K562 (cell line): ENCODE measurements around the gene MPL. TPM values are rescaled to one million over a fixed set of nuclear protein-coding genes. Genes with fewer than 3 reads are reported as not detected.
A peak's percentile ranks its signal among the peaks of the same experiment; 100 is the strongest.

Source experiments
- ATAC-seq: fragments of 200-7000 bp; cut with Tn5 transposase; 3 replicates; pipeline ENCODE4 v1.9.1; 2020; ENCODE audit warnings: moderate library complexity
- BruUV-seq: library from RNA; stranded (reverse); fragments of 400-500 nt; replicated peaks from 2 replicates; lab custom pipeline; 2021; lab: Mats Ljungman, UMichigan
- CTCF ChIA-PET: fragments of 300-600 bp; formaldehyde crosslinking; extraction: SDS; loops from one replicate; lab custom pipeline; 2021; ENCODE audit warnings: low intra/inter-chr PET ratio; lab: Yijun Ruan, JAX
- POLR2A ChIA-PET: fragments of 300-600, 350-650 bp; sonication (Branson Sonifier 250); formaldehyde crosslinking; extraction: SDS; loops from one replicate; lab custom pipeline; 2021; ENCODE audit warnings: antibody characterized with exemption, inconsistent platforms; lab: Yijun Ruan, JAX
- DNase-seq, 4 experiments: peaks; one replicate each; pipeline versions ENCODE4 v3.0.0 to v3.0.0-alpha.2; 2011 to 2018; ENCODE audit warnings: low spot score in 3 of 4, mixed read lengths in 3 of 4; ENCODE audit errors: extremely low read depth in 1 of 4
- FAIRE-seq: peaks from 2 replicates; lab custom pipeline; 2011; peaks lifted over from hg19 to GRCh38; lab: Jason Lieb, UNC
- H2AFZ ChIP-seq: 2 replicates; pipeline ENCODE4 v1.6.0; 2011; ENCODE audit warnings: low read depth, low read length, control low read depth, inconsistent platforms
- H3K27ac ChIP-seq: fragments of 200-600 bp; 3 replicates; pipeline ENCODE4 v1.8.0; 2011; ENCODE audit warnings: low read depth, mild to moderate bottlenecking, control low read depth, inconsistent platforms, low read length, moderate library complexity, mixed read lengths; ENCODE audit errors: extremely low read depth
- H3K27me3 ChIP-seq, 2 experiments: fragments of 300-600 bp in 1 of 2; 2 replicates in 1 of 2; 3 replicates in 1 of 2; pipeline versions ENCODE4 v1.6.0 to v1.8.0; 2011; ENCODE audit warnings: inconsistent platforms in 2 of 2, low read length in 2 of 2, mild to moderate bottlenecking in 1 of 2, mixed read lengths in 1 of 2, moderate library complexity in 1 of 2; ENCODE audit not compliant: control insufficient read depth in 2 of 2, insufficient read depth in 2 of 2
- H3K36me3 ChIP-seq: fragments of 300-600 bp; 3 replicates; pipeline ENCODE4 v1.8.0; 2011; ENCODE audit warnings: mild to moderate bottlenecking, low read length, inconsistent platforms; ENCODE audit not compliant: control insufficient read depth, insufficient read depth
- H3K4me1 ChIP-seq, 2 experiments: fragments of 200-600 bp in 1 of 2; replicated peaks in 1 of 2; 2 replicates in 1 of 2; 3 replicates in 1 of 2; pipeline versions ENCODE4 v1.5.1 to v1.8.0; 2011; ENCODE audit warnings: inconsistent platforms in 2 of 2, low read length in 2 of 2, mild to moderate bottlenecking in 1 of 2, mixed read lengths in 1 of 2, moderate library complexity in 1 of 2; ENCODE audit not compliant: control insufficient read depth in 2 of 2, insufficient read depth in 2 of 2
- H3K4me2 ChIP-seq: 2 replicates; pipeline ENCODE4 v1.6.1; 2011; ENCODE audit warnings: low read length, control low read depth, inconsistent platforms, mixed read lengths; ENCODE audit not compliant: insufficient read depth
- H3K4me3 ChIP-seq: fragments of 200-600 bp; sonication (generic), shearing (Covaris generic); 2 replicates; pipeline ENCODE4 v1.5.1; 2016; ENCODE audit warnings: control low read depth, inconsistent platforms
- H3K79me2 ChIP-seq: fragments of 200-600 bp; 3 replicates; pipeline ENCODE4 v1.8.0; 2011; ENCODE audit warnings: low read length, inconsistent platforms; ENCODE audit not compliant: control insufficient read depth, insufficient read depth
- H3K9ac ChIP-seq, 2 experiments: 2 replicates each; pipeline versions ENCODE4 v1.6.0 to v1.6.1; 2011; ENCODE audit warnings: low read depth in 2 of 2, low read length in 2 of 2, control low read depth in 1 of 2, inconsistent platforms in 1 of 2, mild to moderate bottlenecking in 1 of 2, mixed read lengths in 1 of 2; ENCODE audit not compliant: insufficient read depth in 1 of 2
- H3K9me1 ChIP-seq: one replicate; pipeline ENCODE4 v1.6.0; 2011; ENCODE audit warnings: inconsistent platforms, mild to moderate bottlenecking, low read length, moderate library complexity; ENCODE audit not compliant: control insufficient read depth, insufficient read depth
- H3K9me3 ChIP-seq: replicated peaks from 2 replicates; pipeline ENCODE4 v1.5.1; 2011; ENCODE audit warnings: low read depth, low read length, inconsistent platforms; ENCODE audit not compliant: control insufficient read depth, insufficient read depth
- H4K20me1 ChIP-seq: replicated peaks from 2 replicates; pipeline ENCODE4 v1.6.1; 2011; ENCODE audit warnings: low read length, inconsistent platforms, mixed read lengths; ENCODE audit not compliant: control insufficient read depth, insufficient read depth
- CTCF ChIP-seq, 3 experiments: IDR thresholded peaks in 2 of 3; conservative IDR thresholded peaks in 1 of 3; 2 replicates each; pipeline ENCODE4 v1.5.1; 2011 to 2012; ENCODE audit warnings: low read length in 3 of 3, mild to moderate bottlenecking in 3 of 3, control low read depth in 2 of 3, improper control_type of control experiment in 1 of 3, inconsistent platforms in 1 of 3, low read depth in 1 of 3, mixed read lengths in 1 of 3, moderate library complexity in 1 of 3; ENCODE audit not compliant: insufficient read depth in 2 of 3
- FOXO4 ChIP-seq: fragments of 450-650 bp; formaldehyde crosslinking; IDR thresholded peaks from 2 replicates; pipeline ENCODE4 v1.4.0; 2020; ENCODE audit warnings: mild to moderate bottlenecking, moderate library complexity
- NFIC ChIP-seq: fragments of 450-650 bp; IDR thresholded peaks from 2 replicates; pipeline ENCODE4 v1.6.1; 2017; ENCODE audit warnings: mild to moderate bottlenecking, inconsistent platforms
- PHF21A ChIP-seq: fragments of 450-650 bp; IDR thresholded peaks from 2 replicates; pipeline ENCODE4 v1.6.1; 2017; ENCODE audit warnings: low read depth, borderline replicate concordance
- PTRF ChIP-seq: fragments of 450-650 bp; IDR thresholded peaks from 2 replicates; pipeline ENCODE4 v1.6.1; 2016; ENCODE audit warnings: mild to moderate bottlenecking, missing genetic modification characterization, missing compliant biosample characterization
- RBM25 ChIP-seq: fragments of 200-400 bp; formaldehyde crosslinking; IDR thresholded peaks from 2 replicates; pipeline ENCODE4 v1.6.1; 2018; ENCODE audit warnings: low read length, low read depth, moderate library complexity; ENCODE audit not compliant: severe bottlenecking
- SMARCA5 ChIP-seq: fragments of 450-650 bp; IDR thresholded peaks from 2 replicates; pipeline ENCODE4 v1.6.1; 2016
- WGBS: fragments of 100-300 bp; shearing (Covaris generic); methylation state at CpG from one replicate; pipeline ENCODE4 v1.1.6; 2016; ENCODE audit warnings: low coverage, mixed read lengths; ENCODE audit not compliant: insufficient coverage; ENCODE audit errors: missing lambda C conversion rate; 5-methylcytosine and 5-hydroxymethylcytosine counted together
- in situ Hi-C: fragments of 300-500 bp; cut with MboI; formaldehyde crosslinking; loops from 4 replicates; pipeline ENCODE4 v1.15.0; 2018; ENCODE audit warnings: inconsistent platforms, mixed read lengths
- intact Hi-C: fragments of 100-400 bp; cut with micrococcal nuclease; formaldehyde crosslinking; loops from 2 replicates; pipeline ENCODE4 v1.14.2; 2022
- polyA plus RNA-seq, 8 experiments: library from polyadenylated mRNA; depleted of rRNA in 4 of 8; stranded (reverse) in 5 of 8; unstranded in 3 of 8; fragments of >200 nt; fragmentation: Nextera tagmentation in 2 of 8; fragmentation: Illumina TruSeq in 1 of 8; extraction: Ambion mirVana in 2 of 8; extraction: Trizol in 1 of 8; gene quantifications; 2 replicates each; pipeline versions ENCODE4 v1.2.1 to v1.2.3, GENCODE V29; 2011 to 2014; ENCODE audit warnings: inconsistent platforms in 1 of 8, missing spikeins in 1 of 8
- total RNA-seq, 7 experiments: library from RNA; depleted of rRNA in 6 of 7; stranded (reverse); fragments of >200 nt in 6 of 7; fragmentation: Illumina TruSeq in 2 of 7; extraction: Trizol in 2 of 7; gene quantifications; 2 replicates each; pipeline versions ENCODE4 v1.2.1 to v1.2.3, GENCODE V29; 2011 to 2021; ENCODE audit warnings: low replicate concordance in 1 of 7

Gene MPL
- total and polyA plus RNA-seq, 9 of the 15 experiments (the other 6 are each of a cell fraction or from before 2014, with no cell fraction given) = not detected

GRCh38 chr1:43316738-43317520 lies 20.7 kb upstream of the MPL start:
- Histone ChIP-seq H2AFZ (no peak overlapping the region), H4K20me1 (peaks cover 8% of the 10 kb centered on the region; the same call in 1 of the 2 replicates), H3K4me2 (no peak overlapping the region), H3K9me3 (no peaks in the 10 kb centered on the region), H3K9me1 (no peaks in the 10 kb centered on the region), H3K27me3 (peaks cover 6 to 29% of the 10 kb centered on the region in 2 experiments; a peak in 3 of 5 replicates), H3K36me3 (no peaks in the 10 kb centered on the region), H3K79me2 (no peaks in the 10 kb centered on the region), H3K27ac (no peak overlapping the region), H3K9ac (no peak overlapping the region; a peak in 1 of 4 replicates), H3K4me3 (no peak overlapping the region), H3K4me1 (peaks cover 3 to 21% of the 10 kb centered on the region in 2 experiments; a peak in 3 of 5 replicates)
- no TSS peak for BruUV-seq
- in situ Hi-C loops = no loop called here
- ATAC-seq = peak; percentile 54
- POLR2A ChIA-PET = interaction anchor here (0.5 to 1.1 kb wide), 2 partner anchors 14 to 355 kb away, joined by 3 read pairs; no protein-coding TSS in a partner anchor
- 13% methylated on average over 16 of the region's 16 CpGs for WGBS
- CTCF ChIA-PET = no interaction called here
- intact Hi-C loops = no loop called here
- no peak for FAIRE-seq
- TF ChIP-seq CTCF (IDR thresholded peaks at IDR 0.05 in 2 of 3, conservative IDR thresholded peaks at IDR 0.05 in 1 of 3; ENCODE audit: insufficient read depth in 2 of 3, low read depth in 1 of 3, low read length in 3 of 3) = peak in 2 of 3 experiments; percentile 38 to 57; a peak in 5 of 6 replicates
- TF ChIP-seq NFIC = 0 out of 2 replicates have a peak, but pooled peaks have one; percentile 19
- TF ChIP-seq RBM25 = no peak
- TF ChIP-seq PTRF (tag) = no peak
- TF ChIP-seq PHF21A = no peak
- TF ChIP-seq SMARCA5 = no peak
- TF ChIP-seq FOXO4 (CRISPR knock-in tag) = no peak
- no peak for DNase-seq
